GM23248 (cell line): ENCODE data around the gene STAC. TPM values are rescaled to one million over a fixed set of nuclear protein-coding genes. Genes with fewer than 3 reads are reported as not detected.

Experiments used
- DNase-seq: peaks from one replicate; pipeline ENCODE4 v3.0.0-alpha.2; 2015
- H2AFZ ChIP-seq: fragments of 200-600 bp; sonication (generic); 2 replicates; pipeline ENCODE4 v1.6.1; 2016; ENCODE audit warnings: antibody characterized with exemption
- H3F3A ChIP-seq: fragments of 200-600 bp; sonication (generic); 2 replicates; pipeline ENCODE4 v1.6.1; 2016; ENCODE audit warnings: mild to moderate bottlenecking, antibody characterized with exemption, mixed run types; ENCODE audit not compliant: insufficient read depth
- H3K27ac ChIP-seq: fragments of 200-600 bp; sonication (generic); 2 replicates; pipeline ENCODE4 v1.5.1; 2016; ENCODE audit warnings: mild to moderate bottlenecking
- H3K27me3 ChIP-seq: fragments of 200-600 bp; sonication (generic); replicated peaks from 2 replicates; pipeline ENCODE4 v1.6.1; 2016; ENCODE audit warnings: mild to moderate bottlenecking; ENCODE audit not compliant: insufficient read depth
- H3K36me3 ChIP-seq: fragments of 200-600 bp; sonication (generic); 2 replicates; pipeline ENCODE4 v1.6.1; 2016; ENCODE audit warnings: low read depth, mild to moderate bottlenecking
- H3K4me1 ChIP-seq: fragments of 200-600 bp; sonication (generic); 2 replicates; pipeline ENCODE4 v1.6.1; 2016; ENCODE audit warnings: mild to moderate bottlenecking; ENCODE audit not compliant: insufficient read depth
- H3K4me2 ChIP-seq: fragments of 200-600 bp; sonication (generic); one replicate; pipeline ENCODE4 v1.6.1; 2016; ENCODE audit warnings: mild to moderate bottlenecking; ENCODE audit not compliant: unreplicated experiment
- H3K4me3 ChIP-seq: fragments of 200-600 bp; sonication (generic); 2 replicates; pipeline ENCODE4 v1.5.1; 2016; ENCODE audit warnings: mild to moderate bottlenecking
- H3K79me2 ChIP-seq: fragments of 200-600 bp; sonication (generic); 2 replicates; pipeline ENCODE4 v1.6.1; 2016; ENCODE audit warnings: mild to moderate bottlenecking; ENCODE audit not compliant: insufficient read depth
- H3K9ac ChIP-seq: fragments of 200-600 bp; sonication (generic); 2 replicates; pipeline ENCODE4 v1.6.1; 2016; ENCODE audit warnings: mild to moderate bottlenecking
- H3K9me2 ChIP-seq: fragments of 200-600 bp; sonication (generic); 2 replicates; pipeline ENCODE4 v1.6.1; 2016; ENCODE audit warnings: mixed run types, mild to moderate bottlenecking, moderate library complexity; ENCODE audit not compliant: insufficient read depth
- H3K9me3 ChIP-seq: fragments of 200-600 bp; sonication (generic); one replicate; pipeline ENCODE4 v1.6.1; 2017; ENCODE audit warnings: low read depth
- H4K20me1 ChIP-seq: fragments of 200-600 bp; sonication (generic); 2 replicates; pipeline ENCODE4 v1.6.0; 2016; ENCODE audit not compliant: insufficient read depth
- EZH2 ChIP-seq: fragments of 200-600 bp; sonication (generic); IDR thresholded peaks from 2 replicates; pipeline ENCODE4 v1.6.1; 2018; ENCODE audit warnings: antibody characterized with exemption, mild to moderate bottlenecking; ENCODE audit not compliant: insufficient read depth, poor library complexity, severe bottlenecking
- EZH2phosphoT487 ChIP-seq: fragments of 200-600 bp; sonication (generic); IDR thresholded peaks from 2 replicates; pipeline ENCODE4 v1.6.1; 2018; ENCODE audit warnings: antibody characterized with exemption, moderate library complexity, mild to moderate bottlenecking, low read depth; ENCODE audit not compliant: insufficient read depth
- WGBS, 2 experiments: methylation state at CpG; one replicate each; pipeline ENCODE4 v1.1.6; 2015 to 2017; ENCODE audit warnings: low lambda C conversion rate in 2 of 2, low coverage in 1 of 2; ENCODE audit errors: missing lambda C conversion rate in 2 of 2; 5-methylcytosine and 5-hydroxymethylcytosine counted together
- in situ Hi-C: fragments of 300-500 bp; cut with MboI; formaldehyde crosslinking; loops from 2 replicates; pipeline ENCODE4 v1.15.0; 2020
- polyA plus RNA-seq: library from polyadenylated mRNA; unstranded; fragments of >200 nt; fragmentation: Nextera tagmentation; extraction: Ambion mirVana; gene quantifications from 2 replicates; pipeline ENCODE4 v1.2.1, GENCODE V29; 2016
- total RNA-seq: library from RNA; depleted of rRNA; stranded (reverse); fragments of >200 nt; shearing (Covaris generic); gene quantifications from 2 replicates; pipeline ENCODE4 v1.2.3, GENCODE V29; 2014

The STAC gene
- total and polyA plus RNA-seq, 2 experiments from 2014 or later, result 10.5 to 16.3 TPM

GRCh38 chr3:36475558-36475957, 95.3 kb downstream of the STAC start:
- H3K4me1 ChIP-seq, result peaks cover 37% of the 10 kb centered on the region

GRCh38 chr3:36476286-36476942, 96.1 kb downstream of the STAC start:
- WGBS, 2 experiments, result 64 to 67% methylated on average over 6 of the region's 6 CpGs
- peak; percentile 41 for DNase-seq
- in situ Hi-C loops, result no loop called here

More at GRCh38 chr3:36475558-36475957, 95.3 kb downstream of the STAC start:
- Histone ChIP-seq H2AFZ (no peak overlapping the region), H3K4me3 (no peak overlapping the region), H3K4me2 (no peak overlapping the region), H3K9ac (no peak overlapping the region), H3K27me3 (no peaks in the 10 kb centered on the region), H3K79me2 (no peaks in the 10 kb centered on the region), H4K20me1 (no peaks in the 10 kb centered on the region), H3K9me3 (no peaks in the 10 kb centered on the region), H3F3A (peaks cover 23% of the 10 kb centered on the region), H3K27ac (no peak overlapping the region), H3K9me2 (no peaks in the 10 kb centered on the region), H3K36me3 (0 out of 2 replicates have a peak, but pooled peaks cover 2% of the 10 kb centered on the region)
- 89 to 95% methylated on average over 2 of the region's 2 CpGs for WGBS, 2 experiments
- in situ Hi-C loops, result no loop called here
- no peak for DNase-seq
- no peak for TF ChIP-seq EZH2
- no peak for TF ChIP-seq EZH2phosphoT487

GRCh38 chr3:36477655-36478054, 97.4 kb downstream of the STAC start:
- TF ChIP-seq EZH2 (no peak), EZH2phosphoT487 (no peak)
- peak overlapping the region; percentile 46; the same call in 1 of the 2 replicates for H2AFZ ChIP-seq
- H4K20me1 ChIP-seq, result no peaks in the 10 kb centered on the region
- no peaks in the 10 kb centered on the region for H3K79me2 ChIP-seq
- peak overlapping the region; percentile 65 for H3K9ac ChIP-seq
- peak; percentile 94 for DNase-seq
- peak overlapping the region; percentile 61 for H3K4me2 ChIP-seq
- WGBS, 2 experiments, result 3% methylated on average over 7 of the region's 7 CpGs
- peak overlapping the region; percentile 15; the same call in 1 of the 2 replicates for H3K4me3 ChIP-seq
- peak overlapping the region; percentile 85 for H3K27ac ChIP-seq
- H3K9me2 ChIP-seq, result no peaks in the 10 kb centered on the region
- in situ Hi-C loops, result no loop called here
- H3K4me1 ChIP-seq, result peaks cover 50% of the 10 kb centered on the region
- peaks cover 33% of the 10 kb centered on the region for H3F3A ChIP-seq
- no peaks in the 10 kb centered on the region for H3K9me3 ChIP-seq
- no peaks in the 10 kb centered on the region for H3K27me3 ChIP-seq
- H3K36me3 ChIP-seq, result 0 out of 2 replicates have a peak, but pooled peaks cover 2% of the 10 kb centered on the region

More at GRCh38 chr3:36476286-36476942, 96.1 kb downstream of the STAC start:
- Histone ChIP-seq H3K4me2 (no peak overlapping the region), H2AFZ (no peak overlapping the region), H3K36me3 (0 out of 2 replicates have a peak, but pooled peaks cover 2% of the 10 kb centered on the region), H3K27me3 (no peaks in the 10 kb centered on the region), H3K79me2 (no peaks in the 10 kb centered on the region), H3K9ac (no peak overlapping the region), H3K9me3 (no peaks in the 10 kb centered on the region), H3K4me3 (no peak overlapping the region), H3F3A (peaks cover 27% of the 10 kb centered on the region), H3K27ac (0 out of 2 replicates have a peak overlapping the region, but pooled peaks have one; percentile 85), H4K20me1 (no peaks in the 10 kb centered on the region), H3K4me1 (peaks cover 45% of the 10 kb centered on the region), H3K9me2 (no peaks in the 10 kb centered on the region)
- TF ChIP-seq EZH2phosphoT487, result no peak
- TF ChIP-seq EZH2, result no peak

GRCh38 chr3:36480911-36481648, 100.8 kb downstream of the STAC start:
- Histone ChIP-seq H3K9me2 (no peaks in the 10 kb centered on the region), H3K27ac (peak overlapping the region; percentile 92), H3K27me3 (no peaks in the 10 kb centered on the region), H2AFZ (no peak overlapping the region), H3K9me3 (no peaks in the 10 kb centered on the region), H3K4me2 (peak overlapping the region; percentile 58), H3K4me1 (peaks cover 38% of the 10 kb centered on the region), H3K79me2 (no peaks in the 10 kb centered on the region), H4K20me1 (no peaks in the 10 kb centered on the region), H3K9ac (peak overlapping the region; percentile 61), H3F3A (peaks cover 26% of the 10 kb centered on the region), H3K36me3 (0 out of 2 replicates have a peak, but pooled peaks cover 2% of the 10 kb centered on the region), H3K4me3 (no peak overlapping the region)
- TF ChIP-seq EZH2 (no peak), EZH2phosphoT487 (no peak)
- WGBS, 2 experiments, result 27 to 32% methylated on average over 2 of the region's 2 CpGs
- in situ Hi-C loops, result no loop called here
- peak; percentile 88 for DNase-seq
